HL-60 (cell line): Measurements from ENCODE around the gene HYDIN.

Experiments used
- DNase-seq, 2 experiments: peaks; one replicate each; pipeline ENCODE4 v3.0.0-alpha.2; 2010 to 2020; ENCODE audit warnings: low read depth in 1 of 2, low spot score in 1 of 2
- H3K27ac ChIP-seq: fragments of 250-450 bp; sonication (Bioruptor Pico); replicated peaks from 2 replicates; pipeline ENCODE4 v1.5.1; 2020; ENCODE audit warnings: mild to moderate bottlenecking, moderate library complexity
- H3K27me3 ChIP-seq: fragments of 250-450 bp; sonication (Bioruptor Pico); 2 replicates; pipeline ENCODE4 v1.5.1; 2021; ENCODE audit warnings: mild to moderate bottlenecking, moderate library complexity; ENCODE audit not compliant: insufficient read depth, poor library complexity, severe bottlenecking
- H3K4me3 ChIP-seq: replicated peaks from 2 replicates; pipeline ENCODE4 v1.5.1; 2011; ENCODE audit warnings: mild to moderate bottlenecking, control low read depth, low read length; ENCODE audit not compliant: insufficient read depth
- GABPA ChIP-seq: IDR thresholded peaks from 2 replicates; pipeline ENCODE4 v1.6.1; 2012; ENCODE audit warnings: low read depth
- POLR2AphosphoS5 ChIP-seq: IDR thresholded peaks from 2 replicates; pipeline ENCODE4 v1.6.1; 2012; ENCODE audit warnings: low read depth
- SPI1 ChIP-seq: IDR thresholded peaks from 2 replicates; pipeline ENCODE4 v1.6.1; 2012; ENCODE audit warnings: low read depth, mild to moderate bottlenecking, borderline replicate concordance
- TF ChIP-seq, protein P1 (sequence below): IDR thresholded peaks from 2 replicates; pipeline ENCODE4 v1.6.1; 2012; ENCODE audit warnings: low read depth; ENCODE audit not compliant: insufficient replicate concordance
- TF ChIP-seq, protein P2 (sequence below): IDR thresholded peaks from one replicate; pipeline ENCODE4 v1.5.1; 2011; ENCODE audit warnings: low read length, control low read depth, inconsistent platforms; ENCODE audit not compliant: insufficient read depth

Gene HYDIN

GRCh38 chr16:70779361-70779760 lies 451.2 kb downstream of the HYDIN start:
- H3K27me3 ChIP-seq, result no peaks in the 10 kb centered on the region
- no peak overlapping the region for H3K27ac ChIP-seq
- DNase-seq, result no peak
- TF ChIP-seq POLR2AphosphoS5 (no peak), GABPA (no peak), SPI1 (no peak)
- TF ChIP-seq, protein P1, sequence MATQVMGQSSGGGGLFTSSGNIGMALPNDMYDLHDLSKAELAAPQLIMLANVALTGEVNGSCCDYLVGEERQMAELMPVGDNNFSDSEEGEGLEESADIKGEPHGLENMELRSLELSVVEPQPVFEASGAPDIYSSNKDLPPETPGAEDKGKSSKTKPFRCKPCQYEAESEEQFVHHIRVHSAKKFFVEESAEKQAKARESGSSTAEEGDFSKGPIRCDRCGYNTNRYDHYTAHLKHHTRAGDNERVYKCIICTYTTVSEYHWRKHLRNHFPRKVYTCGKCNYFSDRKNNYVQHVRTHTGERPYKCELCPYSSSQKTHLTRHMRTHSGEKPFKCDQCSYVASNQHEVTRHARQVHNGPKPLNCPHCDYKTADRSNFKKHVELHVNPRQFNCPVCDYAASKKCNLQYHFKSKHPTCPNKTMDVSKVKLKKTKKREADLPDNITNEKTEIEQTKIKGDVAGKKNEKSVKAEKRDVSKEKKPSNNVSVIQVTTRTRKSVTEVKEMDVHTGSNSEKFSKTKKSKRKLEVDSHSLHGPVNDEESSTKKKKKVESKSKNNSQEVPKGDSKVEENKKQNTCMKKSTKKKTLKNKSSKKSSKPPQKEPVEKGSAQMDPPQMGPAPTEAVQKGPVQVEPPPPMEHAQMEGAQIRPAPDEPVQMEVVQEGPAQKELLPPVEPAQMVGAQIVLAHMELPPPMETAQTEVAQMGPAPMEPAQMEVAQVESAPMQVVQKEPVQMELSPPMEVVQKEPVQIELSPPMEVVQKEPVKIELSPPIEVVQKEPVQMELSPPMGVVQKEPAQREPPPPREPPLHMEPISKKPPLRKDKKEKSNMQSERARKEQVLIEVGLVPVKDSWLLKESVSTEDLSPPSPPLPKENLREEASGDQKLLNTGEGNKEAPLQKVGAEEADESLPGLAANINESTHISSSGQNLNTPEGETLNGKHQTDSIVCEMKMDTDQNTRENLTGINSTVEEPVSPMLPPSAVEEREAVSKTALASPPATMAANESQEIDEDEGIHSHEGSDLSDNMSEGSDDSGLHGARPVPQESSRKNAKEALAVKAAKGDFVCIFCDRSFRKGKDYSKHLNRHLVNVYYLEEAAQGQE, result no peak
- TF ChIP-seq, protein P2, sequence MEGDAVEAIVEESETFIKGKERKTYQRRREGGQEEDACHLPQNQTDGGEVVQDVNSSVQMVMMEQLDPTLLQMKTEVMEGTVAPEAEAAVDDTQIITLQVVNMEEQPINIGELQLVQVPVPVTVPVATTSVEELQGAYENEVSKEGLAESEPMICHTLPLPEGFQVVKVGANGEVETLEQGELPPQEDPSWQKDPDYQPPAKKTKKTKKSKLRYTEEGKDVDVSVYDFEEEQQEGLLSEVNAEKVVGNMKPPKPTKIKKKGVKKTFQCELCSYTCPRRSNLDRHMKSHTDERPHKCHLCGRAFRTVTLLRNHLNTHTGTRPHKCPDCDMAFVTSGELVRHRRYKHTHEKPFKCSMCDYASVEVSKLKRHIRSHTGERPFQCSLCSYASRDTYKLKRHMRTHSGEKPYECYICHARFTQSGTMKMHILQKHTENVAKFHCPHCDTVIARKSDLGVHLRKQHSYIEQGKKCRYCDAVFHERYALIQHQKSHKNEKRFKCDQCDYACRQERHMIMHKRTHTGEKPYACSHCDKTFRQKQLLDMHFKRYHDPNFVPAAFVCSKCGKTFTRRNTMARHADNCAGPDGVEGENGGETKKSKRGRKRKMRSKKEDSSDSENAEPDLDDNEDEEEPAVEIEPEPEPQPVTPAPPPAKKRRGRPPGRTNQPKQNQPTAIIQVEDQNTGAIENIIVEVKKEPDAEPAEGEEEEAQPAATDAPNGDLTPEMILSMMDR, result no peak
- H3K4me3 ChIP-seq, result no peak overlapping the region

GRCh38 chr16:70778901-70779309 lies 451.6 kb downstream of the HYDIN start:
- no peak for TF ChIP-seq POLR2AphosphoS5
- TF ChIP-seq, protein P2, result no peak
- no peak for TF ChIP-seq SPI1
- TF ChIP-seq, protein P1, result no peak
- no peak for TF ChIP-seq GABPA
- Histone ChIP-seq H3K27me3 (no peaks in the 10 kb centered on the region), H3K4me3 (no peak overlapping the region), H3K27ac (no peak overlapping the region)
- DNase-seq, result no peak

- Histone ChIP-seq H3K27ac (no peak overlapping the region), H3K27me3 (no peaks in the 10 kb centered on the region), H3K4me3 (no peak overlapping the region)
- no peak for TF ChIP-seq GABPA
- TF ChIP-seq, protein P1, result no peak
- TF ChIP-seq POLR2AphosphoS5, result no peak
- TF ChIP-seq, protein P2, result no peak
- no peak for TF ChIP-seq SPI1
- no peak for DNase-seq
Measured at GRCh38 chr16:70777973-70778406, 452.5 kb downstream of the HYDIN start.
